Hepatocyte (in vitro differentiated cells): ENCODE measurements around the gene THOC1.

Experiments used
- CTCF ChIP-seq: fragments of 200-600 bp; sonication (generic); IDR thresholded peaks from 2 replicates; pipeline ENCODE4 v1.5.1; 2016; ENCODE audit warnings: antibody characterized with exemption, mild to moderate bottlenecking; ENCODE audit not compliant: poor library complexity
- EZH2 ChIP-seq: fragments of 200-600 bp; sonication (generic); IDR thresholded peaks from 2 replicates; pipeline ENCODE4 v1.6.1; 2016; ENCODE audit warnings: antibody characterized with exemption, mild to moderate bottlenecking, borderline replicate concordance

- TF ChIP-seq CTCF (no peak), EZH2 (no peak)
These were observed 36.3 kb downstream of the THOC1 start for GRCh38 chr18:231563-231962.
